Left renal pelvis (tissue), 4 donors: Measurements from ENCODE around the gene SPR. TPM values are rescaled to one million over a fixed set of nuclear protein-coding genes. Genes with fewer than 3 reads are reported as not detected.
"Not testable (repeated sequence)": the region's sequence is repeated elsewhere in the genome, so short reads cannot be mapped to it uniquely, and the experiment has no call there.

Source experiments
- DNase-seq, 4 donors: peaks; one replicate each; pipeline ENCODE4 v3.0.0-alpha.2; 2013; ENCODE audit warnings: low read depth in 4 of 4, low spot score in 3 of 4
- polyA plus RNA-seq, 4 donors: library from polyadenylated mRNA; unstranded; fragments of 120-200 nt; gene quantifications; one replicate each; pipeline ENCODE4 v1.2.1, GENCODE V29; 2013; ENCODE audit not compliant: insufficient read length in 4 of 4

Gene SPR
- polyA plus RNA-seq, 4 donors: 2.3 to 12.1 (median 9.7) TPM

DNA sequence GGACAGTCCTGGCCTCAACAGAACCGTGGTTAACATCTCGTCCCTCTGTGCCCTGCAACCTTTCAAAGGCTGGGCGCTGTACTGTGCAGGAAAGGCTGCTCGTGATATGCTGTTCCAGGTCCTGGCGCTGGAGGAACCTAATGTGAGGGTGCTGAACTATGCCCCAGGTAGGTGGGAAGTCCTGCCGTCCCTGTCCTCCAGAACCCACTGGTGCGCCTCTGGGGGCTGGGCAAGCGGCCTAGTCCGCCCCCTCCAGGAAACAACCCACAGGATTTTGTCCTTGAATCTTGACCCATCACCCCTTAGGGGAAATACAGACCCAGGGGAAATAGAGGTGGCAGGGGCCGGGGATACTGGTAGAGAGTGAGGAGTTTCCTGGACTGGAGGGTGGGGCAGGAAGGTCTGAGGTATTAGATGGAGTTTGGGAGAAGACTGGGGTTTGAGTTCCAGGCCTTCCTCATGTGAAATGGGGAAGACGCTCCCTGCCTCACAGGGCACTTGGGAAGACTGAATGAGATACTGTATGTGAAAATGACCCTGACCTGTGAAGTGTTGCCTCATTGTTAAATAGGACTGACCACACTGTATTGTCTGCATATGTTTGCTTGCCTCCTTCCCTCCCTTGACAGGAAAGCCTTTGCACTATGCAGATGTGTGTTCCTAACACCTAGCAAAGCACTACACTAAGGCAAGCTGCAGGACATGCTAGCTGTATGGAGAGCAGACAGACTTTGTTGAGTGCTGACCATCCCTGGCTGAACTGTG is 1.4 kb downstream of the SPR start:
- no peak for DNase-seq

DNA sequence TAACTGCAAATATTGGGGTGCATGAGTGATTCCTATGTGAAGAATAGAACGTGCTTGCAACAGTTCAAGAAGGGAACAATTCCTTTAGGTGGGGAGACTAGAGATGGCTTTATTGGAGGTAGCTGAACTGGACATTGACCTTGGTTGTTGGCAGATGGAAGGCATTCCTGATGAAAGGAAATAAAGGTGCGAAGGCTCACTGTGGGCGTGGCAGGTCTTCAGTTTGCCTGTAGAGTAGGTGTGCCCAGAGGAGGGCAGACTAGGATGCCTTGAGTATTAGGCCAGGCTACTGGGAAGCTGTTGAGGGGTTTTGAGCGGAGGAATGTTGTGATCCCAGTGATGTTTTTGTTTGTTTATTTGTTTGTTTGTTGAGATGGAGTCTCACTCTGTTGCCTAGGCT is 2.8 kb downstream of the SPR start:
- DNase-seq: no peak

DNA sequence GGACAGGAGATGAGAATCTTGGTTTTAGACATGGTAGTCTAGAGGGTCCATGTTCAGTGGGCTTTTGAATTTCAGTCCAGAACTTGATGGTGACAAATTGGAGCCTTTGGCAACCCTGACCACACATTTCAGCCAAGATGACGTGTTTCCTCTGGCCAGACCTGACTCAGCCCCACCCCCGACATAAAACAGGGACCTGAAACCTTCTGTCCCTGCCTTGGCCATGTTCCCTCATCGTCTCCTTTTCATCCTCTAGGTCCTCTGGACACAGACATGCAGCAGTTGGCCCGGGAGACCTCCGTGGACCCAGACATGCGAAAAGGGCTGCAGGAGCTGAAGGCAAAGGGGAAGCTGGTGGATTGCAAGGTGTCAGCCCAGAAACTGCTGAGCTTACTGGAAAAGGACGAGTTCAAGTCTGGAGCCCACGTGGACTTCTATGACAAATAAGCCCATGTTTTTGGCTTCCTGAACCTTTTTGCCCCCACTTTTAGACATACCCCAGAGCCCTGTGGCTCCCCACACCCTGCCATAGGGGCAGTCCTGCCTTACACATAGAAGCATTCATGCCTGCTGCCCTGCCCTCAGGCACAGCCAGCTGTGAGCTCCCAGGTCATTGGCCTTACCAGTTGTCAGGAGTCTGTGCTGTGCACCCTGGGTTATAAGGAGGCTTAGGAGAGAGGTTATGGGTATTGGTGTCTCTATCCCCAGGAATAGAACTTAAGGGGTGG is 4.0 kb downstream of the SPR start:
- DNase-seq: no peak

DNA sequence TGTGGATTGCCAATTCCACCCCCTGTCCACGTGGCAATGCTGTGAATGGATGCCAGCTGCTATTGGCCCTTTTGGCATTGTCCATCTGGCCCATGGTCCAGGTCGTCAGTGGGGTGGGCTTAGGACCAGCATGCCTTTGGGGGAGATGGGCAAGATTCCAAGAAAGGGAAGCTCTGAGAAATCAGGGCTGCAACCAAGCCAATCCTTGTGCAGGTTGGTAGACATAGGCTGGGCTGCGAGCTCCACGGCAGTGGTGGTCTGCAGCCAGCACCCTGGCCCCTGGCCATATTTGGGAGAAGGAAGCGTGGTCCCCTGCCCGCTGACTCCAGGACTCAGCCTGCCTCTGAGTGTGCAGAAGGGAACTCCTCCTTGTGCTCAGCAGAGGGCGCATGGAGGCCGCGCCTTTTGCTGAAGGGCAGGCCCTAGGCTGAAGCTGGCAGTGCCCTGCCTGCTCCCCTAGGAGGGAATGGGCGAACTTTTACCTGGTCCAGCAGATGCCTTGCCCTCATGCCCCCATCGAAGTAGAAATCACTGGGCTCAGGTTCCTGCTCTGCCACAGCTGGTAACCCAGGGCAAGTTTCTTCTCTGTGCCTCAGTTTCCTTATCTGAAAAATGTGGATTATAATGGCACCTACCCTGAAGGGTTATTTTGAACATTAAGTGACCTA is 5.4 kb downstream of the SPR start:
- no peak for DNase-seq

DNA sequence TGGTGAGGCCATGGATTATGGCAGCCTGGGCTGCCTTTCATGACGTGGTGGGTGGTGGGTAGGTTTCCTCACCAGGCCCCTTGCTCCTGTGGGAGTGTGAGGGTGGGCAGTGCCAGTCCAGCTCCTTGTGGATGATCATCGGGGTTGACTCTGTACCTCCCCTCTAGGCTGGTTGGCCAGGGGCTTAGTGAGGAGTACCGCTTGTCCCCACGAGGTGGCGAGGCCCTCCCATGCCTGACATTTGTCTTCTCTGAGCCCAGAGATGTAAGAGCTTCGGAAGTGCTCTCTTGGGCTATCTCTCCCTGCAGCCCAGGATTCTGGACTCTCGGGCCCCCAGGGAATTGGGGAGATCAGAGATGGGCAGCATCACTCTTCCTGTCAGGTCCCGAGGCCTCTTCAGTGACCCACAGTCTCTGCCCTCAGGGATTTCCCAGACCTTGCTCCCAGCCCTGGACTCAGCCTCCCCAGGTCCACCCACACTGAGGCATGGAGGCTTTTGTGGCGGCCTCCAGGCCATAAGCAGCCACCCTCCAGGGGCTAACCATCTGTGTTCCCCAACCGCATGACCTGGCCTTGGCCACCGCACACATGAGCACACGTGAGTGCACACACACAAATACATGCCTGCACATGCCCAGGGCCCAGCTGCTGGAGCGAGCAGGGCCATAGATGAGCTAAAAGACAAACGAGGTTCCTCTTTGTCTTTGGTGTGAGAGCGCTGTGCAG is 6.5 kb downstream of the SPR start:
- DNase-seq: no peak

DNA sequence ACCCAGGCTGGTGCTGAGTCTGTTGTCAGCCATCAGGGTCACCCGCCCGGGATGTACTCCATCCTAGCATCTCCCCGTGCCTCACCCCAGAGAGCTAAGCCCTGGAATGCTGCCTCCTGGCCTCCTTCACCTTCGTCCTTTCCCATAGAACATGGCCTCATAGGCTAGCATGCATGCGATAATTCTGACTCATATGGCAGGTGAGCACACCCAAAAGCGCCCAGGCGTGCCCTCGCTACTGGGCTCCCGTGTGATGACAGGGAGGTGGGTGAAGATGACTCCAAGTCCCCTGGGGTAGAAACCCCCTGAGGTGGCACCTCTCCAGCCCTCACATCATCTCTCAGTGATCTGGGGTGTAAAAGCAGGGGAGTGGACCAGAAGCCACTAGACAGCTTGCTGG is 7.3 kb downstream of the SPR start:
- DNase-seq: no peak

DNA sequence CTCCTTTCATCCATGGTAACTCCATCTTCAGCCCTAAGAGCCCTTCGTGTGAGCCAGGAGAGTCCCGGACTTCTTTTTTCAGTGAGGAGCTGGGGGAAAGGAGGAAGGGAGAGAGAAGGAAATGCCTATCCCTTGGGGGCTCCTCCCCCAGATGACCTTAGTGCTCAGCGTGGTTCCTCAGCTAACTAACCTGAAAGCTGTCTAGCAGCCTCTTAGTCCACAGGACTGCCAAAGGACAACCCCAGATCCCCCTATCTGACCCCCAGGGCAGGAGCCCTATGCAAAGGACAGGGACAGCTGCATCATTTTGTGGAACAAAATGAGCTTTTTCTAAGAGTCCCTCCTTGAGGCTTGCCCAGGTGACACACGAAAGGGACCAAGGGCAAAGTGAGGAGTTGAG is 7.9 kb downstream of the SPR start:
- no peak for DNase-seq

DNA sequence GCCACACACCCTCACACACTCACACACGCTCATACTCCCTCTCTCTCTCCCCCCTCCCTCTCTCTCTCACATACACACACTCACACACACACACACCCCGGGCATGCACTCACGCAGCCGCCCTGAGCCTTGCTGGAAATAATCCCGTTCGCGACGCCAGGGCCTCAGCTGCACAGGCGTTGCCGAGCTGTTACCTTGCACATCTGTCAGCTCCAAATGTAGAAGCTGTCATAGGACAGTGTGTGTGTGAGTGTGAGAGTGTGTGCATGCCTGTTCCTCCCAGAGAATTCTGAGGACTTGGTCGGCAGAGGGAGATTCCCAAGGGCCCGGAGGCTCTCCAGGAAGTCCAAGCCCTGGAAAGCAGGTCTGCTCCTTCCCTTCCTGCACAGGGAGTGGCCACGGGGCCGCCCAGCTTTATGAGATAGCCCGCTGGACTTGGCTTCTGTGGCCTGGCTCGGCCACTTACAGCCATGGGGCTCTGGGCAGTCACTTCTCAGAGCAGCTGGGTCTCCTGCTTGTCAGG is 8.6 kb downstream of the SPR start:
- no peak for DNase-seq

DNA sequence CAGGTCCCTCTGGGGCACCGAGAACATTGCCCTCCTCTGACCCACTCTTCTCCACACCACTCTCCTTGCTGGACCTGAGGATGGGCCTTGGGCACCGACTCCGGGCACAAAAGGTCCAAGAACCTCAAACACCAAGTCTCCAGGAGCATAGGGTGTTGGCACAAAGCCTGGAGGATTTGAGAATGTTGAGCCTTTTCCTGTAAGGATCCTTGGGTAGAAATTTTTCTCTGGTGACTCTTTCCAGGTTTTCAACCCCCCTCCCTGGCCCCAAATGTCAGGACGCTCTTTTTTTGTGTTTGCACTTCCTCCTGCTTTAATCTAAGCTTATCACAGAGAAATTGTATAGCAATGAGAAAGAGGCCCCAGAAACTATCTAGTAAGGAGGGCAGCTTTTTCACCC is 9.2 kb downstream of the SPR start:
- DNase-seq: no peak

DNA sequence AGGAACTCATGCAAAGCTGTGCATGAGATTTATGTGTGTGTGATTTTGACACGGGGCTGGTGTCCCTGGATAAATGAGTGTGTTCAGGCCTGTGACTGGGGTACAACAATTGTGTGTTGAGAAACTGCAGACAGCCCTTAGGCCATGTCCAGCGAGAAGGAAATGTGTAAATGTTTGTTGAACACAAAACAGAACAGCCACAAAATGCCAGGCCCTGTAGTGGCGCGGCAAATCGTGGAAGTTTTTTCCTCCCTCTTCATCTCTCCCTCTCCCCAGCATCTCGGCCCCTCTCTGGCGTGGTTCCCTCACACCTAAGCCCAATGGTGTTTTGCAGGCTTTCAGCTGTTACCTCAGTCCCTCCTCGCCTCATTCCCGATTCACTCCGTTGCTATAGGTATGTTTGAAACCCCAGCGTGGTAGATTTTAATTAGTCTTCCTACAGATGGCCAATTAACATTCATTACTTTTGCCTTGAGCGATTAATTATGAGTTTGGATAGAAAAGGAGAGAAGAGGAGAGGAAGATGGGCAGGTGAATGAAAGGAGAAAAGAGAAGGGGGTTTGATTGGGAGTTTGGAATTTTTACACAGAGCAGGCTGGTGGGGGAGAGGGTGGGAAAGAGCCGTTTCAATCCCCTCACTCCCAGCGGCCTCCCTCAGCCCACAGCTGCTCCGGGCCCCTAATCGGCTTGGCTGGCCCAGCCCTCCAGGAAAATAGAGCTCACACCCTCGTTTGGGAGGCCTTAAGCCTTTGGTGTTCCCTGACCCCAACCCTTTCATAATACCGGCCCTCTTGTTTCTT is 10.8 kb downstream of the SPR start:
- no peak for DNase-seq

DNA sequence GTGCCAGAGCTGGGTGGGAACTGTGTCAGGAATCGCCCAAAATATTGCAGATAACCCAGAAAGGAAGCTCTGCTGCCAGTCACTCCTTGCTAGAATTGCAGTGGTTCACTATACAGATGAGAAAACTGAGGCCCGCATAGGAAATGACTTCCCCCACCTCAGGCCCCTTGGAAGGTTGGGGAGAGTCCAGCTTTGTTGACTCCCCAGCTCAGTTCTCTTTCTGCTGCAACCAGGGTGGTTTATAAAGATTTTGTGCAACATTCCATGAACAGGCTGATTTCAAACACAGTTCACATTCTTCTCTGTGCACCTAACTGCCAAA is 11.3 kb downstream of the SPR start:
- no peak for DNase-seq

DNA sequence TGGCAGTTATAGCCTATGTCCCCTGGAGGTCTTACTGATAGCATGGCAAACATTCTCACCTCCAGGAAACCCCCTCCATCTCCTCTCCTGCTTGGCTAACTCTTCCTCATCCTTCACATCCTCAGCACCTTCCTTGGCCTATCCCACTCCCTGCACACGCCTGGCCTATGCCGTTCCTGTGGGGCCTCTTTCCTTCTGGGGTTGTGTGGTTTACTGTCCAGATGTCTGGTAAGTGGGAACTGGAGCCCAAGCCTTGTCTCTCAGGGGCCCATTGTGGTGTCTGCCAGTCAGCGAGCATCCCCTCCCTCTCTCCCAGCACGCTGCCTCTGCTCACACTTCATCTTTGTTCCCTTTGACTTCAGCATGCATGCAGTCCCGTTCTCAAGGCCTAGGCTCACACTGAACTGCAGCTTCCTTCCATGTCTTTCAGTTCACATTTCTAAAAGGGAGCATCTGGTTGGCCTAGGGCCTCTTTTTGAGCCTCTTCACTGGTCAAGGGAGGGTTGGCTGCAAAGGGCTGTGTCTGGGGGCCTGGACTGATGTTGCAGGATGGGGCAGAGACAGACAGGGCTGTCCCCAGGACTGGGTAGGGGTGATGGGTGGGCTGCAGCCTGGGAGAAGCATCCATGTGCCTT is 13.1 kb downstream of the SPR start:
- DNase-seq: no peak

DNA sequence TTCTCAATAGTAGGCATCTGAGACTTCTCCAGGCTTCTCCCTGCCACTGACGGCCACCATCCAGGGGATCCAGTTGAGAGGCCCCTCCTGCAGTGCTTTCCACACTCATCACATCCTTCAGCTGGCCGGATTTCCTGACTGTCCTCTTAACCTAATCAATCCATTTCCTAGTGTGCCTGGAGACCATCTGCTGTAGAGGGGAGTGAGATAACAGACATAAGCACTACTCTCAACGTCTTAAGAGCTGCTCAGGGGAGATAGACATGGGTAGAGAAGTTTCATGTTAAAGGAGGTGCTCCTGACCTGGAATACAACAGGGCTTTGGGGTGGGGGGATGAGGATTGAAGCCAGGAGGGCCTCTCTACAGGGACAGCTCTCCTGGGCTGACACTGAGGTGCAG is 14.2 kb downstream of the SPR start:
- no peak for DNase-seq

DNA sequence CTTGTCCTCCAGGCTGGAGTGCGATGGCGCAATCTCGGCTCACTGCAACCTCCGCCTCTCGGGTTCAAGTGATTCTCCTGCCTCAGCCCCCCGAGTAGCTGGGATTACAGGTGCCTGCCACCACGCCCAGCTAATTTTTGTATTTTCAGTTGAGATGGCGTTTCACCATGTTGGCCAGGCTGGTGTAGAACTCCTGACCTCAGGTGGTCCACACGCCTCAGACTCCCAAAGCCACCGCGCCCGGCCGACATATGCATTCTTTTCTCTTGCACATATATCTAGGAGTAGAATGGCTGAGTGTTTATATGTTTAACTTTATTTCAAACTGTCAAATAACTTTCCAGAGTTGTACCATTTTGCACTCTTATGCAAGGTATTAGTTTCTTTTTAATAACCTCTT is 20.2 kb downstream of the SPR start:
- DNase-seq: not testable (repeated sequence)

DNA sequence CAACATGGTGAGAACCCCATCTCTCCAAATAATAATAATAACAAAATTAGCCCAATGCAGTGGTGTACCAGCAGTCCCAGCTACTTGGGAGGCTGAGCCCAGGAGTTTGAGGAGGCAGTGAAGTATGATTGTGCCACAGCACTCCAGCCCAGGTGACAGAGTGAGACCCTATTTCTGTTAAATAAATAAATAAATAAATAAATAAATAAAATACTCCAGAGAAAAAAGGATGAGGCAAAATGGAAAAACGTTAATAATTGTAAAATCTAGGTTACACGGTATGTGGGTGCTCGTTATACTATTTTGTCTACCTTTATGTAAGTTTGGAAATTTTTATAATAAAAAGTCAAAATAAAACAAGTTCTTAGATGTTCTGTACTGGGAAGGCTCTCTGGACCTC is 21.5 kb downstream of the SPR start:
- no peak for DNase-seq

DNA sequence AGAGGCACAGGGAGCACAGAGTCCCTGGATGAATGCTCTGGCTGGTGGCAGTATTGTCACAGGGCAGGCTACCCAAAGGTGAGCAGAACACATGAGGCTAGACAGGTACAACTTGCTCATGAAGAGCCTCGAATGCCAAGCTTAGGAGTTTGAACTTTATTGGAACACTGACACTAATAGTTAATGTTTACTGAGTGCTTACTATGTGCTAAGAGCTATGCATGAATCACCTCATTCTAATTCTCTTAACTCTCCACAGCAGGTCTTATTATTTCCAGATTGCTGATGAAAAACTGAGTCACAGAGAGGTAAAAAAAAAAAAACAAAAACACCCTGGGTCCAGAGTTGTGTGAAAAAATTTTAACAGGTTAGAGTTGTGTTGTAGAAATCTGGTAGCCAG is 24.0 kb downstream of the SPR start:
- no peak for DNase-seq

DNA sequence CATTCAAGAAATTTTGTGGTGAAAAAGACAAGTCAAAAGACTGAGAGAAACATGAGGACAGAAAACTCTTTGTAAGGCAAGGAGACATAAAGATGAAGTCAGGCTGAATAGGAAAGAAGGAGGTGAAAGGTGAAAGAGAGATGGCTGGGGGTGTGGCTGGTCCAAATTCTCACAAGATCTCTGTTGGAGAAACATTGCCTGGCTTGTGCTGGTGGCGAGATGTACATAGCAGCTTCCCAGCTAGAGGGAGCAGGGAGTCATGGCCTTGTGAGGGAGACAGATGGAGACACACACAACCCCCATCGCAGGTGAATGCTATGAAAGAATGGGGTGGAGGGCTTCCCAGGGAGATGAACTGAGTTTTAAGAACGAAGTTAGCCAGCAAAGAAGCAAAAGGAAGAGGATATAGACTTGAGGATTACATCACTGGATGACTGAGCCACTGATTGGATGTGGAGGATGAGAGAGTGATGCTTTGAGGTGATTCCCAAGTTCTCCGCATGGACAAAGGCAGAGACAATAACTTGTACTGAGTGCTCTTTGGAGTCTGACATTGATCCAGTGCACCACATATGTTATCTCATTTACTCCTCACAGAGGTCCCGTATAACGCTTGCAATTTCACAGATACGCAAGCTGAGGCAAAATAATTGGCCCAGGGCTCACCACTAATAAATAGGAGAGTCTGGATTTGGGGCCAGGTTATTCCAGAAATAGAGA is 26.4 kb downstream of the SPR start:
- DNase-seq: no peak

DNA sequence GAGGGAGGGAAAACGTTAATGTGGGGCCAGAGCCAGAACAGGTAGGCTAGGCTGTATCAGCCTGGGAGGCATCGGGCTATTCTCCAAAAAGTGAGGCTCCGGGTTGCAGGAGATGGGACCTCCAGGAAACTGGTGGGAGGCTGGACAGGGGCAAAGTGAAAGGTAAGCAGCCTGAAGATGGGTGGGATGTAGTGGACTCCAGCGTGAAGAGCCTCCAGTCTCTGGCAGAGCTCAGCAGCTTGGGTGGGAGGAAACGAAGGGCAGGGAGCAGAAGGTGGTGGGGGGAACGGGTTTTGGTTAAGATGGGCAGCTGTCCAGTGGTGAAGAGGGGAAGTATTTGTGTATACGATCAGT is 27.0 kb downstream of the SPR start:
- no peak for DNase-seq

DNA sequence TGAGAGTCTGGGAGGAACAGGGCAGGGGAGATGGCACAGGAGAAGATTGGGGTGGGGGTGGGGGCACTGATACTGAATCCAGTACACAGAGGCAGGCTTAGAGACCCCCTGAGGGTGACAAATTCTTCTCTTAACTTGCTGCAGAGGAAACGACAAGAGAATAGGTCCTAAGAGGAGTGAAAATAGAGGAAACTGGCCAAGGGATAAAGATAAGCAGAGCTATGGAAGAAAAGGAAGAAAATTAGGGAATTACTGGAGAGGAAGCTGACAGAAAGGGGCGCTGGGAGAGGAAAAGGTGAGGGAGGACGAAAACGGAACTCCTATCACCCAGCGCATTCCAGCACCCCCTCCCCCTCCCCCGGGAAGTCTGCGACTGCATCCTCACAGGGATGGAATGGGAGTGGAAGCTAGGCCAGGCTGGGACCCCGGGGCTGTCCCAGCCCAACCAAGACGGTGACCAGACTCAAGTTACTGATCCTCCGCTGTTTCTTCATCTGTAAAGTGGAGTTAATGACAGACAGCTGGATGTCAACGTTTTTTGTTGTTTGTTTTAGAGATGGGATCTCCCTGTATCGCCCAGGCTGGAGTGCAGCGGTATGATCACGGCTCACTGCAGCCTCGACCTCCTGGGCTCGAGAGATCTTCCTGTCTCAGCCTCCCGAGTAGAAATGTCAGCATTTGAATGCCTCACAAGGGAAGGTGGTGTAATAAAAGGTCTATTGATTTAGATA is 27.5 kb downstream of the SPR start:
- DNase-seq: no peak
